ENCODE results near the gene MUC13. TPM values are rescaled to one million over a fixed set of nuclear protein-coding genes. Genes with fewer than 3 reads are reported as not detected.

MUC13 gene
- total and polyA plus RNA-seq, 9 of the 15 experiments (the other 6 are each of a cell fraction or from before 2014, with no cell fraction given): 0.09 TPM; not detected in 8

GRCh38 chr3:124878561-124879336 lies 55.8 kb downstream of the MUC13 start (continued):
- TF ChIP-seq PCBP2 (IDR thresholded peaks at IDR 0.05; ENCODE audit: low read depth, low read length, poor library complexity, severe bottlenecking) (no peak), PREB (CRISPR knock-in tag; IDR thresholded peaks at IDR 0.05) (no peak), ARHGAP35 (IDR thresholded peaks at IDR 0.05; ENCODE audit: partially characterized antibody) (no peak), NCOA2 (IDR thresholded peaks at IDR 0.05; ENCODE audit: partially characterized antibody in 2 of 2) (peak in 1 of 2 experiments; percentile 43), CBFA2T2 (conservative IDR thresholded peaks at IDR 0.05) (peak; percentile 66), GATAD2A (IDR thresholded peaks at IDR 0.05) (no peak), SUPT5H (IDR thresholded peaks at IDR 0.05) (no peak), PHTF2 (CRISPR knock-in tag; IDR thresholded peaks at IDR 0.05) (no peak), SMARCA5 (IDR thresholded peaks at IDR 0.05) (no peak), CCNT2 (IDR thresholded peaks at IDR 0.05; ENCODE audit: borderline replicate concordance, extremely low read depth, insufficient read length, low read depth, low read length) (peak; percentile 48), RBBP5 (IDR thresholded peaks at IDR 0.05; ENCODE audit: borderline replicate concordance, insufficient read depth, low read length, poor library complexity, severe bottlenecking) (no peak), PYGO2 (tag; IDR thresholded peaks at IDR 0.05) (no peak), ZNF175 (CRISPR knock-in tag; IDR thresholded peaks at IDR 0.05; ENCODE audit: low read depth) (peak; percentile 80), GATAD2B (IDR thresholded peaks at IDR 0.05; ENCODE audit: borderline replicate concordance) (no peak), ETV5 (CRISPR knock-in tag; IDR thresholded peaks at IDR 0.05; ENCODE audit: low read depth) (peak; percentile 95), SMAD4 (CRISPR knock-in tag; conservative IDR thresholded peaks at IDR 0.05) (peak; percentile 93), ZNF766 (CRISPR knock-in tag; conservative IDR thresholded peaks at IDR 0.05) (no peak), BRD9 (IDR thresholded peaks at IDR 0.05; ENCODE audit: low read depth, partially characterized antibody) (no peak), NCOA1 (IDR thresholded peaks at IDR 0.05; ENCODE audit: low read depth) (peak; percentile 62; the same call in 1 of the 2 replicates), TAF7 (tag; IDR thresholded peaks at IDR 0.05) (no peak), ZNF3 (CRISPR knock-in tag; IDR thresholded peaks at IDR 0.05) (no peak), ZNF830 (CRISPR knock-in tag; IDR thresholded peaks at IDR 0.05) (no peak), HNRNPK (IDR thresholded peaks at IDR 0.05; ENCODE audit: low read depth, low read length, poor library complexity, severe bottlenecking) (no peak), ARNT (IDR thresholded peaks at IDR 0.05) (0 out of 4 replicates have a peak, but pooled peaks of 1 of the 2 experiments have one; percentile 36), TAF1 (IDR thresholded peaks at IDR 0.05; ENCODE audit: control insufficient read depth, extremely low read depth, insufficient read depth, low read length, severe bottlenecking) (peak; percentile 26), ZNF277 (CRISPR knock-in tag; IDR thresholded peaks at IDR 0.05; ENCODE audit: borderline replicate concordance) (no peak), ZNF445 (CRISPR knock-in tag; IDR thresholded peaks at IDR 0.05; ENCODE audit: low read depth) (no peak), ZSCAN29 (IDR thresholded peaks at IDR 0.05) (no peak), ZNF586 (CRISPR knock-in tag; conservative IDR thresholded peaks at IDR 0.05) (no peak)

Data from K562 (cell line).